H4 (cell line): ENCODE results near the gene CDH7. TPM values are rescaled to one million over a fixed set of nuclear protein-coding genes. Genes with fewer than 3 reads are reported as not detected.

Experiments used
- DNase-seq: peaks from one replicate; pipeline ENCODE4 v3.0.0-alpha.2; 2015; ENCODE audit warnings: low spot score
- total RNA-seq: library from RNA; depleted of rRNA; stranded (reverse); fragments of >200 nt; shearing (Covaris generic); gene quantifications from 2 replicates; pipeline ENCODE4 v1.2.3, GENCODE V29; 2014

Gene CDH7
- total RNA-seq, 1 experiment from 2014 or later, result 11.8 TPM

DNA sequence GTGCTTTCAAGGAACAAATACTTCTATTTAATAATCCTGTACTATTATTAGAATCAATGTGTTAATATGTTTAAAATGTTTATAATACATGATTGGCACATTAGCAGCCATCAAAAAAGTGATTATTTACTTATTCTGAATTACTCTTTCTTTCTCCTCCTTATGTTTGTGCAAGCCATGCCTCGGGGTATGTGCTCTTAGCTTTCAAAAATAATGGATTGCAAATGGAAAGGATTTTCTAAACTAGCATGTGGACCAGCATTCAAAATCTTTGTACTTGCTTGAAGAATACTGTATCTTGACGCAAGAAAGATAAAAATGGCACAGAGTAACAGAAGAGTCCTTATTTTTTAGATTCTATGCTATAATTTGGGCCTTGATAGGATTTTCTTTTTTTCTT, 156.5 kb downstream of the CDH7 start:
- DNase-seq, result no peak

DNA sequence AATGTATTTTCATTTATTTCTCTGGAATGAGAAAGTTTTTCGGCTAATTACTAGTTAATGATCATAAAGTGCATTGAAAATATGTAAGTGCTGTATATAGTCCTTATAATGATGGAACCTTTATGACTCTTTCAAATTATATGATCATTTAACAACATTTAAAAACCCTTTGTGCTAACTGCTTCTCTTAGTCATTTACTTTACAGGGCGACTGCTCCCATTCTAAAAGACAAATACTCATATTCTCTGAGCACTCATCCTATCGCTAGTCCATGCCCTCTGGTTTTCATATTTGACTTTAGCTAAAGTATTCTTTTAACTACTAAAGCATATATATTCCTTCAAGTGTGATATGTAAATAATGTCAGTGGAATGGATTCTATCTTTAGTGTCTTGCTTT, 168.2 kb downstream of the CDH7 start:
- no peak for DNase-seq

DNA sequence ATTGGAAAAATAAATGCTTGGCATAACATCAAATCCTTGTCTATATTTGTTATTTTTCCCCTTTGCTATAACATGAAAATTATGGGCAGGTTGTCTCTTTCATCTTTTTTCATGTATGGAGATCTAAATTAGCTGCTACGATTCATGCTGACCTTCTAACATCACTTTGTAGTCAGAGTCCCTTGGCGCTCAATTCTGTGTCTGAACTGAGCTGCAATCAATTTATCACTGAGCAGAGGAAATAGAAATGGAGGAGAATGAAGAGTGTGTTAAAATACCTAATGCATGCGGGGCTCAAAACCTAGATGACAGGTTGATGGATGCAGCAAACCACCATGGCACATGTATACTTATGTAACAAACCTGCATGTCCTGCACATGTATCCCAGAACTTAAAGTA, 168.9 kb downstream of the CDH7 start:
- DNase-seq, result no peak

DNA sequence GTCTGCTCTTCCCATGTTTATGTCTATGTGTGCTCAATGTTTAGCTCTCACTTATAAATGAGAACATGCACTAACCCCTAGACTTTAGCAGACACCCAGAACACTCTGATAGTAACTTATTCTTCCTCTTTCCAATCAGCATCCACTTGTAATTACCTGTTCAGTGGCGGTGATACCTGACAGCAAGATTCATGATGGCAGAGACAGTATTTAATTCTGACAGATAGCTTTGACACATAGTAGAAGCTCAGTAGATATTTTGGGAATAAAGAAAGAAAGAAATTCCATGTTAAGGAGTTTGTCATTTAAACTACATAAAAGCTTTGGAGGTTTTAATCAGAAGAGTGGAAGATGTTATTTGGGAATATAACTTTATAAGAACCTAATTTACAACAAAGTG, 171.3 kb downstream of the CDH7 start:
- DNase-seq, result no peak

DNA sequence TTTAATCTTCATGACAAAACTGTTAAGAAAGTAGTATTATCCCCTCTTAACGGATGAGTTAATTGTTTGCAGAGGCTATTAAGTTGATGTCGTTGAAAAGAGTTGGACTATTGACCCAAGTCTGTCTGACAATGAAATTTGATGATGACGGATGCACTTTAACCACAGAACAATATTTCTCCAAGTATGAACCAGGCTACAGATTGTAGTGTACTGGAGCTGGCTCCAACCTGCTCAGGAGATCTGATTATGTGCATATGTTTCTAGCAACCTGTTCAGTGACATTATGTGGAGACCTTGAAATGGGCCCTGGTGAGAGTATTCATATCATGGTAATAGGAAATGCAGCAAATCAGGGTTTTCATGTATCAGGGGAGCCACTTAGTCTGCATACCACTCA, 174.1 kb downstream of the CDH7 start:
- no peak for DNase-seq

DNA sequence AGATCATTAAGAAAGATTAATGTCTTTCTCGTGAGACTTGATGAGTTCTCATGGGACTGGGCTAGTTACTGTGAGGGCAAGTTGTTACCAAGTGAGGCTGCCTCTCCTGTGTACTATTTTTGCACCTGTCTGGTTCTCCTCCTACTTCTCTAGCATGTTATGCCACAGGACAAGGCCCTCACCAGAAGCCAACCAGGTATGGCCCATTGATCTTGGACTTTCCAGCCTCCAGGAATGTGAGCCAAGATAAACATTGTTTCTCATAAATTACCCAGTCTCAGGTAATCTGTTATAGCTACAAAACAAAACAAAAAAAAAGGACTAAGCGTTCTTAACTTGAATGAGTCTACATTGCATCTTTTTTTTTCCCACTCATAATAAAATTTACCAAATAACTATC, 184.1 kb downstream of the CDH7 start:
- no peak for DNase-seq

DNA sequence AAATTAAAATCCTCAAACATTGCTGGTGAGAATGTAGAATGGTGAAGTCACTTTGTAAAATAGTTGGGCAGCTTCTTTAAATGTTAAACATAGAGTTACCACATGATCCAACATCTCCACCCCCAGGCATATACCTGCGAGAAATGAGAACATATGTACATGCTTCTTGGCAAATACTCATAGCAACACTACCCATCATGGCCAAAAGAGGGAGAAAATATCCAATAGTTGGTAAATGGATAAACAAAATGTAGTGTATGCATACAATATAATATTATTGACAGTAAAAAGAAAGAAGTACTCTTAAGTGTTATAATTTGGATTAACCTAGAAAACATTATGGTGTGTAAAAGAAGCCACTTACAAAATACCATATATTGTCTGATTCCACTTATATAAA, 185.9 kb downstream of the CDH7 start:
- no peak for DNase-seq

DNA sequence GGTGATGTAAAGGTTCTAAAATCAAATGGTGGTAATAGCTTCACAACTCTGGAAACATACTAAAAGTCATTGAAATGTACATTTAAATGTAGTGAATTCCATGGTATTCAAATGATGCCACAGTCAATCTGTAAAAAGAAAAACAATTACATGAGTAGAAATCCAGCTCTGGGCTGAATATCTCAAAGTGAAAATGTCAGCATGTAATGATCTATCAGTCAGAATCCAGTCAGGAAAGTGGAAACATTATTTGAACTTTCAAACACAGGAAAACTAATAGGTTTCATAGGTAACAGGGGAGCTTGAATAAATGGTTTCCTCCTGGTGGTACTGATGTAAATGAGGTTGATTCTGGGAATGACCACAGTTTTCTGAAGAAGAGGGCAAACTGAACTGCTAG, 186.4 kb downstream of the CDH7 start:
- DNase-seq, result no peak

DNA sequence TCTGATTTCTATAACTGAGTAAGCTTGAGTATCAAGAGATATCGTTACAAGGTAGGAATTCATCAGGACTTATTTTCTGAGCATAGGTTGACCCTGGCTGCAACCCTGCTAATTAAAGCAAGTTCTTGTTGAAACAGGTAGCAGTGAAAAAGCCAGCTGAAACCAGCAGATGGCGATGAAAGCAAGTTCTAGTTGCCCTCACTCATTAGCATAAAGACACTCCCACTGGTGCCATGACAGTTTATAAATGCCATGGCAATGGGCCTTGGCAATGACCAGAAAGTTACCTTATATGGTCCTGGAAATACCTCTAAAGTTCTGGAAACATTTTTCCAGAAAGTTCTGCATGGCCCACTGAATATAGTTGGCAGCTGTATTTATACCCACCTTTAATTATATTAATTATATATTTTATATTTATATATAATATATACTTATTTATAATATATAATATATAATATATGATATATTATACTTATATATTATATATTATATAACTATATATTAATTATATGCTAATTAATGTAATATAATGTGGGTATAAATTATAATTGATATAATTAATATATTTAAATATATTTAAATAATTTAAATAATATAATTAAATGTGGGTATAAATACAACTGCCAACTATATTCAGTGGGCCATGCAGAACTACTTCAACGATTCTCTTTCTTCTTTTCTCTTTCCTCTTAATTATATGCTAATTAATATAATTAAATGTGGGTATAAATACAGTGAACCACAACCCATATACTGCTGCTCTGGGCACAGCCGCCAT, 188.0 kb downstream of the CDH7 start:
- peak; percentile 90 for DNase-seq
